ENCODE data around the gene CCL2.

DNA sequence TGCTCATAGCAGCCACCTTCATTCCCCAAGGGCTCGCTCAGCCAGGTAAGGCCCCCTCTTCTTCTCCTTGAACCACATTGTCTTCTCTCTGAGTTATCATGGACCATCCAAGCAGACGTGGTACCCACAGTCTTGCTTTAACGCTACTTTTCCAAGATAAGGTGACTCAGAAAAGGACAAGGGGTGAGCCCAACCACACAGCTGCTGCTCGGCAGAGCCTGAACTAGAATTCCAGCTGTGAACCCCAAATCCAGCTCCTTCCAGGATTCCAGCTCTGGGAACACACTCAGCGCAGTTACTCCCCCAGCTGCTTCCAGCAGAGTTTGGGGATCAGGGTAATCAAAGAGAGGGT lies 272 bp downstream of the CCL2 start:
- TF ChIP-seq GATA3 (IDR thresholded peaks at IDR 0.05; ENCODE audit: low read depth, low read length) = no peak
- TF ChIP-seq GATA2 (IDR thresholded peaks at IDR 0.05; ENCODE audit: low read depth, low read length) = no peak
